ENCODE results near the gene IGFN1.
"Not testable (repeated sequence)": the region's sequence is repeated elsewhere in the genome, so short reads cannot be mapped to it uniquely, and the experiment has no call there.

The IGFN1 gene

GRCh38 chr1:201190624-201191051, at the start of gene IGFN1:
Gene IGFN1, plus strand, starts transcription at chr1:201190824. Its CDS starts 2,470 bp downstream, at chr1:201193294.
- no peak for DNase-seq (ENCODE audit: low read depth)

- DNase-seq (ENCODE audit: low read depth), result no peak
These were observed 49.7 kb upstream of the IGFN1 start for GRCh38 chr1:201140941-201141260.

- DNase-seq (ENCODE audit: low read depth), result no peak
These were observed 49.2 kb upstream of the IGFN1 start for GRCh38 chr1:201141418-201141817.

- DNase-seq (ENCODE audit: low read depth), result no peak
These were observed 48.4 kb upstream of the IGFN1 start for GRCh38 chr1:201142011-201142848.

- no peak for DNase-seq (ENCODE audit: low read depth)
These were observed 47.5 kb upstream of the IGFN1 start for GRCh38 chr1:201142849-201143725.

- no peak for DNase-seq (ENCODE audit: low read depth)
These were observed 46.6 kb upstream of the IGFN1 start for GRCh38 chr1:201143726-201144635.

- no peak for DNase-seq (ENCODE audit: low read depth)
These were observed 45.9 kb upstream of the IGFN1 start for GRCh38 chr1:201144701-201145100.

GRCh38 chr1:201145132-201145531, 45.5 kb upstream of the IGFN1 start:
- DNase-seq (ENCODE audit: low read depth), result no peak

- DNase-seq (ENCODE audit: low read depth), result no peak
These were observed 44.8 kb upstream of the IGFN1 start for GRCh38 chr1:201145816-201146215.

- no peak for DNase-seq (ENCODE audit: low read depth)
These were observed 43.8 kb upstream of the IGFN1 start for GRCh38 chr1:201146626-201147390.

GRCh38 chr1:201147396-201148015, 43.1 kb upstream of the IGFN1 start:
- no peak for DNase-seq (ENCODE audit: low read depth)

- DNase-seq (ENCODE audit: low read depth), result no peak
These were observed 41.2 kb upstream of the IGFN1 start for GRCh38 chr1:201149400-201149799.

- DNase-seq (ENCODE audit: low read depth), result no peak
These were observed 36.9 kb upstream of the IGFN1 start for GRCh38 chr1:201153474-201154388.

- peak; percentile 99 for DNase-seq (ENCODE audit: low read depth)
These were observed 36.0 kb upstream of the IGFN1 start, which contains the start of gene TMEM9 for GRCh38 chr1:201154389-201155165. Gene TMEM9, minus strand, starts transcription at chr1:201154474. Its CDS starts 551 bp downstream, at chr1:201153923.

GRCh38 chr1:201155354-201155753, 35.3 kb upstream of the IGFN1 start:
- no peak for DNase-seq (ENCODE audit: low read depth)

- DNase-seq (ENCODE audit: low read depth), result no peak
These were observed 34.3 kb upstream of the IGFN1 start for GRCh38 chr1:201156346-201156745.

- no peak for DNase-seq (ENCODE audit: low read depth)
These were observed 33.8 kb upstream of the IGFN1 start for GRCh38 chr1:201156819-201157218.

- no peak for DNase-seq (ENCODE audit: low read depth)
These were observed 32.7 kb upstream of the IGFN1 start for GRCh38 chr1:201157949-201158348.

- DNase-seq (ENCODE audit: low read depth), result not testable (repeated sequence)
These were observed 27.6 kb upstream of the IGFN1 start for GRCh38 chr1:201163036-201163435.

Data from stimulated activated CD8-positive, alpha-beta memory T cell treated with anti-CD3 and anti-CD28 coated beads, Interleukin-15, amount 100 ng/mL, for 1 hour (primary cell).